Stimulated activated CD8-positive, alpha-beta memory T cell treated with anti-CD3 and anti-CD28 coated beads, Interleukin-15, amount 100 ng/mL, for 24 hours (primary cell): ENCODE measurements around the gene HLA-E.
"Not testable (repeated sequence)": the region's sequence is repeated elsewhere in the genome, so short reads cannot be mapped to it uniquely, and the experiment has no call there.

Source experiments
- DNase-seq: peaks from one replicate; pipeline ENCODE4 v3.0.0-alpha.2; 2020; ENCODE audit warnings: low read depth

Gene HLA-E

DNA sequence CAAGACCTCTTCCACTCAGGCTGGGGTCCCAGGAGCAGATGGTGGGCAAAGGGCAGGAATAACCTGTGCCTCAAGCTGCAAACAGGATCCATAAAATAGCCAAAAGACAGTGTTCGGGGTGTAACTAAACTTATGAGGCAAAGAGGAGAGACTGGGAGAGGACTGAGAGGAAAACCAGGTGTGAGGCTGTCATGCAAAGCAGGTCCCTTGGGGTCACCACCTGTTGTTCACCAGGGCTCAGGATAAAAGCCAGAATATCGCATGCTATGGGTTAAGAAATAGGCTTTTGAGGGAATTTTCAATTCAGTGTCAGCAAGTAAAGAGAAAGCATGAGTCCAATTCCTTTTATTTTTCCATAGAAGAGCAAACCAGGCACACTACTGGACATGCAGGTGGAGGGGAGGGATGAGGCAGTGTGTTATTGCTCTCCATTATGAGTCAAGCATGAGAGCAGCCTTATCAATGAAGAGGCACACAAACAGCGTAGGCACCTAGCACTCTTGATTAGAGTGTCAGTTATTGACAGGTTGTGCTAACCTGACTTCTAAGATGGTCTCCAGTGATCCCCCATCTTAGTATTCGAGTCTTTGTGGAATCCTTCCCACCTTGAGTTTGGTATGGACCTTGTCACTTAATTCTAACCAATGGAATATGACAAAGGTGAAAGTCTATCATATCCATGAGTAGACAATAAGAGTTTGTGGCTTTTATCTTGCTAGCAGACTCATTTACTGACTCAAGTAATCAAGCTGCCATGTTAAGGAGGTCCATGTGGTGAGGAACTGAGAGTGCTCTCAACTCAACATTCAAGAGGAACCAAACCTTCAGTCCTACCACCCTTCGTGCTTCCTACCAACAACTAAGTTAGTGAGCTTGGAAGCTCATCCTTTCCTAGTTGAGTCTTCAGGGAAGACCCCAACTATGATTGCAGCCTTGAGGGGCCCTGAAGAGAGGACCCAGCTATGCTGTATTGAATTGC is 18.8 kb downstream of the HLA-E start:
- no peak for DNase-seq

DNA sequence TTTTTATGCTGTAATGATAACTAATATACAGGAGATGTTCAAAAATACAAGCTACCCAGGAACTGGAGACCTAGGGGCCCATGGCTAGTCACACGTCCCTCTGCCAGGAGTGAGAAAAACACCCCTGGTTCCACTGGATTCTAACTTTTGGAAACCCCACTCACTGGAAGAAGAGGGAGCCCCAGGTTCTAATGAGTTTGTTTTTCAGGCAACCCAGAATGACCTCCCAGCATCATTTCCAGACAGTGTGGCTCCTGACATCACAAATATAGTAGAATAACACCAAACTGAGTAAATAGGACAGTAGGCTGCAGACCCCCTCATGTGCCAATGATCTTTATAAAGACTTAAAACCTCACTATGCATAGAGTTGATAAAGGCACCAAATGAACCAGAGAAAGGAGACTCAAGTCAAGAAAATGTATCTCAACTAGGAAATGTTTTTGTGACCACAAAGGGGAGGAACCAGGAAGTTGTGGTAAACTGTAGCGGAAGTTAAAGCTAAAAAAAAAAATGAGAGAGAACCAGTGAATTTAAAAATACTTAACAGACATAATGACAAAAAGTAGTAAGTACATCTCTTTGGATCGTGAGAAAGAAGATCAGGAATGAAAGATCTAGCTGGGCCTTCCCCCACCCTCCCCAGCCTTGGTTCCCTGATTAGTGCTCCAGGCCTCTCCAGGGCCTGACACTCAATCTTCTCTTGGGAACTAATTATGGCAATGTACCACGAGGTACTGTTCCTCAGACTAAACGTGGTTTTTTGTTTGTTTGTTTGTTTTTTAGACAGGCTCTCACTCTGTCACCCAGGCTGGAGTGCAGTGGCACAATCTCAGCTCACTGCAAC is 19.8 kb downstream of the HLA-E start:
- no peak for DNase-seq

DNA sequence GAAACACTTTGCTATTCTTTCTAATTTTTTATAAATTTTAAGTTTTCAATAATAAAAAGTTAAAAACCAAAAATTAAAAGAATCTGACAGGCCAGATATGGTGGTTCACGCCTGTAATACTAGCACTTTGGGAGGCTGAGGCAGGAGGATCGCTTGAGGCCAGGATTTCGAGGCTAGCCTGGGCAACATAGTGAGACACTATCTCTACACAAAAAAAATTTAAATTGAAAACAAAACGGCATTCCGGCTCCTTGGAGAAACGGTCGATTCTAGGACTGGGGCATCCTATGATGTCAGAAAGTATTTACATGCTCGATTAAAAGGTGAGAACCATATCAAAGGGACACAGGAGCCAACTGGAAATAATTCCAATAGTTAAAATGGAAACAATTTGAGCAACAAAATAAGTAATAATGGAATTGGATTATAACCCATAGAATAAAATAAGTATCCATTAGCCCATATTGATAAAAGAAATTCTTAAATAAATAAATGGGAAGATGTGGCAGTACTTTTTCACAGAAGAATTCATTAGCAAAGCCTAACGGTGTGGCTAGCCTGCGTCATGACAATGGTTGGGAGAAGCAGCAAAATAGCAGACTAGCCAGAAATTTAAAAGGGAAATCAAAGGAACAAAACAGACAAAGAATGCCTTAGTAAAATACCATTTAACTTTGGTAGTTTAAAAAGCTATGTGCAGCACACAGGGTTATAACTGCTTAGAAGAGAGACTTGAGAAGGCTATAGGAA is 21.3 kb downstream of the HLA-E start:
- DNase-seq: no peak

DNA sequence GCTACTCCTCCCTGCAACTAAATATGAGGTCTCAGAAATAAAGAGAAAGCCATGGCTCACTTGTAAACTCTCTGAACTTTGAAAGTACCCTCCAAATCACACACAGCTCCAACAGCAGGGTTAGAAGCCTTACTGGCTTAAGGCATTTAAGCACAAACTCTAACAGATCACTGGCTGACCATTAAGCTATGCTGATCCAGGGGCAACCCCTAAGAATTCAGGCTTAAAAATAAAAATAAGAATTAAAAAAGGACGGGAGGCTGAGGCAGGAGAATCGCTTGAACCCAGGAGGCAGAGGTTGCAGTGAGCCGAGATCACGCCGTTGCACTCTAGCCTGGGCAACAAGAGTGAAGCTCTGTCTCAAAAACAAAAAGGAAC is 21.8 kb downstream of the HLA-E start:
- no peak for DNase-seq

DNA sequence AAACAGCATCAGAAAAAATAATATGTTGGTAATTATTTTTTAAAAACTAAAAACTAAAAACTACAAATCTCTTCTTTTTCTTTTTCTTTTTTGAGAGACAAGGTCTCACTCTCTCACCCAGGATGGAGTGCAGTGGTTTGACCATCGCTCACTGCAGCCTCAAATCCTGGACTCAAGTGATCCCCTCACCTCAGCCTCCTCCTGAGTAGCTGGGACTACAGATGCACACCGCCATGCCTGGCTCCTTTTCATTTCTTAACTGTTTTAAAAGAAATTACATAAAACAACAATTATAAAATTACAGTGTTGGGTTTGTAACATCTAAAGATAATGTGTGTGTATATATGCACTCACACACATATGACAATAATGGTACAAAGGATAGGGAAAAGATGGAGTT is 24.1 kb downstream of the HLA-E start:
- DNase-seq: no peak

DNA sequence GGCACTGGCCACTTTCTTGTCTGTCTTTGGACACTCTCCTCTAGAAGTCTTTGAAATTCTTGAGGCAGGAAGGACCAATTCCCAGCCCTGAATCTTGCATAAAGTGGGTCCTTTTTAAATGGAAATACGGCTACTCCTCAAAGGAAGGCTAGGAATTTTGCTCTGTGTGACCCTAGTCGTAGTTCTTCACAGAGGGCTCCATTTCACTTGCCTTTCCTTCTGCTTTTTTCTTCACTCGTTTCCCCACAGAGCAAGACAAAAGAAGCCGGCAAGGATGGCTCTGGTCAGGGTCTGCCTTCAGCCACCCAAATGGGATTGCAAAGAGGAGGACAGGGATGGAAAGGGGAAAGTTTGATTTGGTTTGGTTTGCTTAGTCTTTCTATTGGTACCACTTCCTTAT is 25.8 kb downstream of the HLA-E start:
- DNase-seq: no peak

DNA sequence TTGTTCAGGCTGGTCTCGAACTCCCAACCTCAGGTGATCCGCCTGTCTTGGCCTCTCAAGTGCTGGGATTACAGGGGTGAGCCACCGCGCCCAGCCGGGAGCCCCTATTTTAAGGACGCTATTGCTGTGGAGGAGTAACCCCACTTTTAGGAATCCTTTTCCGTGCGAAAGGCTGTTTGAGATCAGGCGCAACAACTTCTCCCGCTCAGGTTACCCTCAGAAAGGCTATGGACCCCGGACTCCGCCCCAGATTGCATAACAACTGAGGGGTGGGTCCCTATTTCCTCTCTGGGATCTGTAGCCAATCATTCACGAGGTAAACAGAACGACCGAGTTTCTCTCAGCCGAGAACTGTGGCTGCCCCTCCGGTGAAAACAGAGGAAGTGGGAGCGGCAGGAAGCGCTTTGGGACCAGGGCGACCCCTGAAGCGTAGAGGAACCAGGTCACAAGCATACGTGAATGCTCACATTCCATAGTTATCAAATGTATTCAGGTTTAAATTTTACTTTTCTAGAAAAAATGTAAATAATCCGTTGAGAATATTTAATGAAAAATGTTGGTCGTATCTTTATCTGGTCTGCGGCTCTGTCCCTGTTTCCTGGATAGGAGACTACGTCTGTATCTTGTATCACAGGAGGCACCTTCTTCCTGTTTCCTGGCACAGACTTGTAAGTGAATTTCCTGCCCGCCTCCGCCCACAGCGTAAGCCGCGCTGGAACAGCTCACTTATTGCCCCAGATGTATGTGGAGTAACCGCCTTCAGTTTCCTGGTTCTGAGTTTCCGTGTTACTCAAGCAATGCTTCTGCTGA is 26.8 kb downstream of the HLA-E start:
- no peak for DNase-seq

DNA sequence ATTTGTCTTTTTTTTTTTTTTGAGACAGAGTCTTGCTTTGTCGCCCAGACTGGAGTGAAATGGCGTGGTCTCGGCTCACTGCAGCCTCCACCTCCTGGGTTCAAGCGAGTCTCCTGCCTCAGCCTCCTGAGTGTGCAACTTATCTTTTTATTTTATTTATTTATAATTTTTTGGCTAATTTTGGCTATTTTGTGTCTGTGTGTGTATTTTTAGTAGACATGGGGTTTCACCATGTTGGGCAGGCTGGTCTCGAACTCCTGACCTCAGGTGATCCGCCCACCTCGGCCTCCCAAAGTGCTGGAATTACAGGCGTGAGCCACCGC is 27.4 kb downstream of the HLA-E start:
- not testable (repeated sequence) for DNase-seq

DNA sequence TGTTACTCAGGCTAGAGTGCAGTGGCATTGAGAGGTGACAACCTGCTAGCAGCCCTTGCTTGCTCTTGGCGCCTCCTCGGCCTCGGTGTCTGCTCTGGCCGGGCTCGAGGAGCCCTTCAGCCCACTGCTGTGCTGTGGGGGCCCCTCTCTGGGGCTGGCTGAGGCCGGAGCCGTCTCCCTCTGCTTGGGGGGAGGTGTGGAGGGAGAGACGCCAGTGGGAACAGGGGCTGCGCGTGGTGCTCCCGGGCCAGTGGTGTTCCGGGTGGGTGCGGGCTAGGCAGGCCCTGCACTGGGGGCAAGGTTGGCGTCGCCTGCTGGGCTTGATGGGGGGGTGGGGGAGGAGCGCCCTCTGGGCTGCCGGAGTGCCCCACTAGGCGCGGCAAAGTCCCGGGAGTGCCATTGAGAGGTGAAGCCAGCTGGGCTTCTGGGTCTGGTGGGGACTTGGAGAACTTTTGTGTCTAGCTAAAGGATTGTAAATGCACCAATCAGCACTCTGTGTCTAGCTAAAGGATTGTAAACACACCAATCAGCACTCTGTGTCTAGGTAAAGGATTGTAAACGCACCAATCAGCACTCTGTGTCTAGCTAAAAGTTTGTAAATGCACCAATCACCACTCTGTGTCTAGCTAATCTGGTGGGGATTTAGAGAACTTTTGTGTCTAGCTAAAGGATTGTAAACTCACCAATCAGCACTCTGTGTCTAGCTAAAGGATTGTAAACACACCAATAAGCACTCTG is 28.6 kb downstream of the HLA-E start:
- DNase-seq: not testable (repeated sequence)

DNA sequence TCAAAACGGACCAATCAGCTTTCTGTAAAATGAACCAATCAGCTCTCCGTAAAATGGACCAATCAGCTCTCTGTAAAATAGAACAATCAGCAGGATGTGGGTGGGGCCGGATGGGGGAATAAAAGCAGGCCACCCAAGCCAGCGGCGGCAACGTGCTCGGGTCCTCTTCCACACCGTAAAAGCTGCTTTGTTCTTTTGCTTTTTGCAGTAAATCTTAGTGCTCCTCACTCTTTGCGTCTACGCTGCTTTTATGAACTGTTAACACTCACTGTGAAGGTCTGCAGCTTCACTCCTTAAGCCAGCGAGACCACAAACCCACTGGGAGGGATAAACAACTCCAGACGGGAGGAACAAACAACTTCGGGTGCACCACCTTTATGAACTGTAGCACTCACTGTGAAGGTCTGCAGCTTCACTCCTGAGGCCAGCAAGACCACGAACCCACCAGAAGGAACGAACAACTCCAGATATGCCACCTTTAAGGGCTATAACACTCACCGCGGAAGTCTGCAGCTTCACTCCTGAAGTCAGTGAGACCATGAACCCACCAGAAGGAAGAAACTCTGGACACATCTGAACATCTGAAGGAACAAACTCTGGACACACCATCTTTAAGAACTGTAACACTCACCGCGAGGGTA is 29.3 kb downstream of the HLA-E start:
- not testable (repeated sequence) for DNase-seq

DNA sequence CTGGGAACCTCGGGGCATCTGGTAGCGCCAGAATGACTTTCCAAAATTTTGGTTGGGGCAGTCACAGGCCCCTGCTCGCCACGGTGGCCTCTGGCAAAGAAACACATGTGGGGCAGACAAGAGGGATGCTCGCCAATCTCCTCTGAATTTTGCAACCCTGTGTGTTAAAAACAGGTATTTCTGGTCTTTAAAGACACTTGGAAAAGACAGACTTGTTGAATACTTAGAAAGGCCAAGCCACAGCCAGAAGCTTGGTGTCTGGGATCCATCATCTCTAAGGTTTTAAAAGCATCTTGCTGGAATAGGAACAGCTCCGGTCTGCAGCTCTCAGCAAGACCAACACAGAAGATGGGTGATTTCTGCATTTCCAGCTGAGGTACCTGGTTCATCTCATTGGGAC is 31.2 kb downstream of the HLA-E start:
- no peak for DNase-seq

DNA sequence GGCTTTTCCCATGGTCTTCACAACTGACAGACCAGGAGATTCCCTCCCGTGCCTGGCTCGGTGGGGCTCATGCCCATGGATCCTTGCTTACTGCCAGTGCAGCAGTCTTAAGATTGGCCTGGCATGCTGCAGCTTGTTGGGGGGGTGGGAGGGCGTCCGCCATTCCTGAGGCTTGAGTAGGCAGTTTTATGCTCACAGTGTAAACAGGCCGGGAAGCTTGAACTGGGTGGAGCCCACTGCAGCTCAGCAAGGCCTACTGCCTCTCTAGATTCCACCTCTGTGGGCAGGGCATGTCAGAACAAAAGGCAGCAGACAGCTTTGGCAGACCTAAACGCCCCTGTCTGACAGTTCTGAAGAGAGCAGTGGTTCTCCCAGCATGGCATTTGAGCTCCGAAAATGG is 31.8 kb downstream of the HLA-E start:
- DNase-seq: not testable (repeated sequence)

DNA sequence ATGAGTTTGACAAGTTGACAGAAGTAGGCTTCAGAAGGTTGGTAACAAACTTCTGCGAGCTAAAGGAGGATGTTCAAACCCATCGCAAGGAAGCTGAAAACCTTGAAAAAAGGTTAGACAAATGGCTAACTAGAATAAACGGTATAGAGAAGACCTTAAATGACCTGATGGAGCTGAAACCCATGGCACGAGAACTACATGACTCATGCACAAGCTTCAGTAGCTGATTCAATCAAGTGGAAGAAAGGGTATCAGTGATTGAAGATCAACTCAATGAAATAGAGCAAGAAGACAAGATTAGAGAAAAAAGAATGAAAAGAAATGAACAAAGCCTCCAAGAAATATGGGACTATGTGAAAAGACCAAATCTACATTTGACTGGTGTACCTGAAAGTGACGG is 32.6 kb downstream of the HLA-E start:
- DNase-seq: not testable (repeated sequence)

DNA sequence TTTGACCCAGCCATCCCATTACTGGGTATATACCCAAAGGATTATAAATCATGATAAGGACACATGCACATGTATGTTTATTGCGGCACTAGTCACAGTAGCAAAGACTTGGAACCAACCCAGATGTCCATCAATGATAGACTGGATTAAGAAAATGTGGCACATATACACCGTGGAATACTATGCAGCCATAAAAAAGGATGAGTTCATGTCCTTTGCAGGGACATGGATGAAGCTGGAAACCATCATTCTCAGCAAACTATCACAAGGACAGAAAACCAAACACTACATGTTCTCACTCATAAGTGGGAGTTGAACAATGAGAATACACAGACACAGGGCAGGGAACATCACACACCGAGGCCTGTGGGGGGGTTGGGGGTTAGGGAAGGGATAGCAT is 37.1 kb downstream of the HLA-E start:
- DNase-seq: not testable (repeated sequence)

DNA sequence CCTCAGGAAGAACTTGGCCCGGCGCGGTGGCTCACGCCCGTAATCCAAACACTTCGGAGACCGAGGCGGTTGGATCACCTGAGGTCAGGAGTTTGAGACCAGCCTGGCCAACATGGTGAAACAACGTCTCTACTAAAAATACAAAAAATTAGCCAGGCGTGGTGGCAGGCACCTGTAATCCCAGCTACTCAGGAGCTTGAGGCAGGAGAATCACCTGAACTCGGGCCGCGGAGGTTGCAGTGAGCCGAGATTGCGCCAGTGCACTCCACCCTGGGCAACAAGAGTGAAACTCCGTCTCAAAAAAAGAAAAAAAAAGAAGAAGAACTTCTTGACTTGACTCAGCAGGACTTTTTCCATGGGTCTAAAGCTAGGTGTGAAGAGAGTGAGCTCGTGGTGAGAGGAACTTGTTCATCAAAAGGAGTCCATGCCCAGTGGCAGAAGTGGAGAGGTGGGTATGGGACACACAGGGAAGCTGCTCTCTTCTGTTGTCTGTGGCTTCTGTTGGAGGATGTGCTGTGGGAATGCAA is 40.1 kb downstream of the HLA-E start:
- not testable (repeated sequence) for DNase-seq

DNA sequence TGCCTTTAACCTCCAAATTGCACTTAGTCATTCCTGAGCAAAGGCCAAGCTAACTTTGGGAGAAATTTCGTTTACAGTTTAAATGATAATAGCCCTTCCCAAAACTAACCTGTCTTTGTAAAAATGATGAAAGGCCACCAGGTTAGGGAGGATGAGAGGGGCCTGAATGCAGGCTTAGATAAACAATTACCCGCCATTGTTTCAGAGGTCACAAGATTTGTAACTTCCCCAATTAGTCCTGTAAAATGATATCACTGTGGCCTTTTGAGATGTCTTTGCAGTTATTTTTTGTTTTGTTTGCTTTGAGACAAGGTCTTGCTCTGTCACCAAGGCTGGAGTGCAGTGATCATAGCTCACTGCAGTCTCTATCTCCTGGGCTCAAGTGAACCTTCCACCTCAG is 40.7 kb downstream of the HLA-E start:
- DNase-seq: no peak

DNA sequence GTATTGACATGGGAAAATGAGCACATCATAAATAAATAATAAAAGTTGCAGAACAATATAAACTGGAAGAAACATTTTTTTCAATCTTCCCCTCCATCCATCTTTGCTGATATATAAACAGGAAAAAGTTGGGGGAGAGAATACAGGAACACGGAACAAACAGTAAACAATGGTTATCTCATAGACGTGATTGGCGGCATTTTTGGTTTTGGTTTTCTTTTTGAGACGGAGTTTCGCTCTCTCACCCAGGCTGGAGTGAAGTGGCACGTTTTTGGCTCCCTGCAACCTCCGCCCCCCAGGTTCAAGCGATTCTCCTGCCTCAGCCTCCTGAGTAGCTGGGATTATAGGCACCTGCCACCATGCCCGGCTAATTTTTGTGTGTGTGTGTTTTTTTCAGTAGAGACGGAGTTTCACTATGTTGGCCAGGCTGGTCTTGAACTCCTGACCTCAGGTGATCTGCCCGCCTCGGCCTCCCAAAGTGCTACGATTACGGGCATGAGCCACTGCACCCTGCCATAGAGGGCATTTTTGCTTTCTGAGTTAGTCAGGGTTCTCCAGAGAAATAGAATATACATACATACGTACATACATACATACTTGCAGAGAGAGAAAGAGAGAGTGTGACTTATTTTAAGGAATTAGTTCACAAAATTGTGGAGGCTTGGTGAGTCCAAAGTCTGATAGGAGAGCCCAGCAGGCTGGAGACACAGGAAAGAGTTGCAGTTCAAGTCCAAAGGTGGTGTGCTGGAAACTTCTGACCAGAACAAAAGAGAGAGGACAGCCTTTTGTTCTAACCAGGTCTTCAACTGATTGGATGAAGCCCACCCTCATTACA is 44.4 kb downstream of the HLA-E start:
- no peak for DNase-seq

DNA sequence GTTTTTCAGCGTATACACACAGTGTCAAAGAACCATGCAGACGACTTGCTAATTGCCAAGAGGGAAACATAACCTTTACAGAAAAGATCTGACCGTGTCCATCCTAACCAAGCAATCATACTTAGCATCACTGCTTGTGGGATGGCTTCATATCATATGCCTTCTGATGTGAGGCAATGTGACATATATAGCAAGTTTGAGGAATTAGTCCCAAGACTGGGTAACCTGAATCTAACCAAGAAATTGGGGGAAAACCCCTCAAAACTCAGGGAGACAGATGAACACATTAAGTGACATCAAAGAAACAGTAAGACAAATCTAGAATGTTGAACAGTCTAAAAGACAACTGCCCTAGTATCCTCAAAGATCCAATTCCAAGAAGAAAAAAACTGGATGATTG is 48.6 kb downstream of the HLA-E start:
- no peak for DNase-seq
